Stimulated activated CD4-positive, alpha-beta T cell treated with anti-CD3 and anti-CD28 coated beads, Interleukin-2, amount 100 ng/mL, for 24 hours (primary cell): ENCODE measurements around the gene PDPN.

Experiments used
- DNase-seq, 2 donors: peaks; one replicate each; pipeline ENCODE4 v3.0.0-alpha.2; 2020

Gene PDPN

GRCh38 chr1:13581446-13581845, 2.2 kb upstream of the PDPN start:
- DNase-seq: no peak

GRCh38 chr1:13582713-13583443, 754 bp upstream of the PDPN start:
- DNase-seq: no peak

- no peak for DNase-seq
Observed at GRCh38 chr1:13583966-13584791, 547 bp downstream of the PDPN start.

DNA sequence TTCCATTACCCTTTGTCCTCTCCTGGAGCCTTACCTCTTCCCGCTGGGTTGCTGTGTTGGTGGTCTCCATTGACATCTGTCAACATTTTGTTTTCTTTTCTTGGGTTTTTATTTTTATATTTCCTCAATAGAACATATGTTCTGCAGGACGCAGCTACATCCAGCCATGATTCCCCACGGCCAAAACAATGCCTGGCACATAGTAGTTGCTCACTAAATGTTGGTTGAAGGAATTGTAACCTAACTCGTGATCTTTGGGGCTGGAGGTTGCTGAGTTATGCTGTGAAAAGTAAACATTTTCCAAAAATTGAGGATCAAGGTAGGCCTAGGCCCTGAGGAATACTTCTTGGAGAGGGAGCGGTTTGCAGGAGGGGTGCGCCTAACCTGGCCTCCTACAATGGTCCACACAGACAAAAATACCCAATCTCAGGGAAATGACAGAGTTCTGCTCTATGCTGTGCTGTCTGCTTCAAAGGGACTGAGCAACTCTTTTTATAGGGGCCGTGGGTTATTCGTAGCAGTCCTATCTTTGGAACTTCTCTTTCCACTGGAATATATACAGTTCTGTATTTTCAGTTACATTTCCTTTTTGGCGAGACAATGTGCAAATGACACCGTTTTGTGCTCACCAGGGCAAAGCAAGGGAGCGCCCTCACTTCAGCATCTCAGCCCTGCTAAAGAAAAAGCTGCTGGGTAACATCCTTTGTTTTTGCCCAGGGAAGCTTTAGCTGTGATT, 1.4 kb downstream of the PDPN start:
- DNase-seq: no peak

DNA sequence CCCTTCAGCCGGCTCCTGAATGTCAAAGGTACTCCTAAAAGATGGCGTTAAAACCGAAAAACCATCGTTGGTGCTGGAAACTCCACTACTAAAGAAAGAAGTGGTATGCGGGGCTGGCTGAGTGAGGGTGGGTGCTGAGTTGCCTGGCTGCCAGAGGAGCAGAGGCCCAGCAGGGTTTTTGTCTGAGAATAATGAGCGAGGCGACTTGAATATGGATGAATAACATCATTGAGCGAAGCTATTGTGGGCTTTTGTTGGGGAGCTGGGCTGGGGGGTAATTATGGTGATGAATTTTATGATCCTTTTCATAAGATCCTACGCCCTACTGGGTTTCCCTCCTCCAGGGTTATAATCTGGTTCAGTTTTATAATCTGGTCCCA, 2.0 kb downstream of the PDPN start:
- no peak for DNase-seq

GRCh38 chr1:13586001-13586400, 2.4 kb downstream of the PDPN start:
- DNase-seq: no peak

DNA sequence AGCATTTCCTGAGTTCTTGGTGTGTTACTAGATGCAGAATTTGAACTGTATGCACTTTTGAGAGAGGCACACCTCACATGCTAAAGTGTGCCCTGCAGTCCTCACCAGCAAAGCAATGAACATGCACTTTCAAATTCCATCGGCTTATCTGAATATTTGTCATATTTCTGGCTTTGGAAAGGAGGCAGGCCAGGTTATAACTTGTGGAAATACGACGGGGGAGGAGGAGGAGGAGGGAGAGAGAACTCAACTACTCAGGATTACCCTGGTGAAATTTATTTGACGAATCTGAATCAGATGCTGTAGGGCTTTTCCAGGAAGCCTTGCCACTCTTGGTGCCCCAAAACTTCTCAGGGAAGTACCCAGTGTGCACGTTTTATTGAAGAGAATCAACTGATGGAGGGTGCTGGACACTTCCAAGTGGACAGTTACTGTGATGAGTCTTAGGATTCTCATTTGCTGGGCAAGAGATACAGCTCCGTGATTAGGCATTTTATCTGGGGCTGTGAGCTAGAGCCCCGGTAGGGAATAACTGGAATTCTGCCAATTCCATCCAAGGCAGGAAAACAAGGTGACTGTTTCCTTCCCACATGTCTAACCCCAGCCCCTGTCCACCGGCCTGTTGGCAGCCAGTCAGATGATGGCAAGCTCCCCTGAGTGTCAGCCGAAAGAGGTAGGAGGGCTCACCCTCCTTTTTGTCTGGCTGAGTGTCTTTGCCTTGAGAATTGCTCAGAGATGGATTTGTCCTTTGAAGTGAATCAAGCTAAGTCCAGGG, 3.8 kb downstream of the PDPN start:
- DNase-seq: no peak

DNA sequence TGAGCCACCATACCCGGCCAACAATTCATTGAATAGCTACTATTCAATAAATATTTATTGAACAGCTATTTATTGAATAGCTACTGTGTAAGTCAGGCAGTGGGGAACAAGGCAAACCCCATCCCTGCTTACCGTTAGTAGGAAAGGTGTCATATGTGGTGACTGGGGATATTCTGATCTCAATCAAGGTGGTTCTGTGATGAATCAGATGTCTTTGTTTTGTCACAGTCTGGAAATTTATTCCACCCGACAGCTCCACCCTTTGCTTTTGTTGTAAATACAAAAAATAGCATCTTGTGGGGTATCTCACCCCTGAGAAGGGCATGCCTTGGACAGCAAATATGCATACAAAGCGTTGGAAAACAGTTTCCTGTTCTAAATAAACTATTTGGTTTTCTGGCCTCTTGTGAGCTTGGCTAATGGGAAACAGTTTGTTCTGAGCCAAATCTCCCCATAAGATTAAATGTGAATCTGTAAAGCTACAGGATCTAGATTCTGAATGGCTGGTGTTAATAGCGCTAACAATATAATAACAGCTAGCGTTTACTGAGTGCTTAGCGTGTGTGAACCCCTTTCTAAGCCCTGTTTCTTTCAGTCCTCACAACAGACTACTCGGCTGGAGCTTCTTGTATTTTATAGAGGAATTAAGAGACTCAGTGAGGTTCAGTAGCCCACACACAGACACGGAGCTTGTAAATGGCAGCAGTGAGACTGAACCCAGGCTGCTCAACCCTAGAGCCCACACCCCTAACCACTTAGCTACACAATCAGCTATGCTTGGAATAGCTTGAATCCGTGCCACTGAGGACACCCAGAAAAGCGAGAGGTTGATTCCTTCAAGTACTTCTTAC, 5.5 kb downstream of the PDPN start:
- no peak for DNase-seq

DNA sequence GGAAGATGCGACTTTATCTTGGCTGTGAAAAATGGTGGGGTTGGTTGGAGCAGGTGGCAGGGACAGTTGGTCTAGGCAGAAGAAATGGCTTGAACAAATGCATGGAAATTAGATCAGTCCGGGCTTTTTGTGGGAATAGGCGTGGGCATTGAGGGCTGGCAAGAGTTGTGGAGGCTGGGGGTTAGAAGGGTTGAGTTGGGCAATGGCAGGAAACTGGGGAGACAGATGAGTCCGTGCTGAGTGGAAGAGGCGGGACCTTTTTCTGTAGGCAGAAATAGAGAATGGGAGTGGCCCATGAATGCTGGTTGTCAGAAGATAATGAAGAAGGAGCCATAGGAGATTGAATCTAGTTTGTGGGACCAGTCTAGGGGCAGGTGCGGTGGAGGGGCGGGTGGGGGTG, 6.9 kb downstream of the PDPN start:
- no peak for DNase-seq

GRCh38 chr1:13593511-13594131, 10.0 kb downstream of the PDPN start:
- no peak for DNase-seq

GRCh38 chr1:13595411-13595810, 11.8 kb downstream of the PDPN start:
- no peak for DNase-seq

DNA sequence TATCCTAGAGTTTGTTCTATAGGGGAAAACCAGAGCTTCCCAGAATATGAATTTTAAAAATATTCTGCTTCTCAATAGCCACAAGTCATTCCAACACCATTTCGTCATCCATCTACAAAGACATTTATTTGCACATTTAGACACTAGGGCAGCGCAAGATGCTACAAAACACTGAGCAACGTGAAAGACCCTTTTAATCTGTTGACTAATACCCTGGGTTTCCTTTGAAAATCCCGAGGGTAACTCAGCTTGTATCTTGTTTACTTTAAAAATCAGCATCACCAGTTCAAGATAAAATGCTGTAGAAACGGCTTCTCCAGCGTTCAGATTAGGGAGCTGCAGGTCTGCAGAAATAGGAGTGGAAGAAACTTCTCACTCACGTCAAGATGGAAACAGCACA, 13.5 kb downstream of the PDPN start:
- DNase-seq: no peak

GRCh38 chr1:13600762-13601453, 17.3 kb downstream of the PDPN start:
- DNase-seq: no peak

DNA sequence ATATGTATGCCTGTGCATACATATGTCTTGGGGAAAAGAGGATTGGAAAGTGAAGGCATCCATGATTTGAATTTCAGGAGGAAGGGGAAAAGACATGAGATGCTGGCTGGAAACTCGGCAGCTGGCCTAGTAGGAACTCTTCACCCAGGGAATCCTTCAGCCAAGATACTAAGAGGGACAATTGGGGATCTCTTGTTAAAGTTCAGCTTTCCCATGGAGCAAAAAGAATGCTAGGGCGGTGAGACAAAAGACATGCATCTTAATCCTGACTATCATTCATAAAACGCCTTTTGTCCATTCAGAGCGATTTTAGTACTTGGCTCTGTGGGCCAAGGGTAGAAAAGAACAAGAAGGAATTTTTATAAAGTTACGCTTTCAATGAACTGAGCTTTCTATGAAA, 20.5 kb downstream of the PDPN start:
- no peak for DNase-seq

DNA sequence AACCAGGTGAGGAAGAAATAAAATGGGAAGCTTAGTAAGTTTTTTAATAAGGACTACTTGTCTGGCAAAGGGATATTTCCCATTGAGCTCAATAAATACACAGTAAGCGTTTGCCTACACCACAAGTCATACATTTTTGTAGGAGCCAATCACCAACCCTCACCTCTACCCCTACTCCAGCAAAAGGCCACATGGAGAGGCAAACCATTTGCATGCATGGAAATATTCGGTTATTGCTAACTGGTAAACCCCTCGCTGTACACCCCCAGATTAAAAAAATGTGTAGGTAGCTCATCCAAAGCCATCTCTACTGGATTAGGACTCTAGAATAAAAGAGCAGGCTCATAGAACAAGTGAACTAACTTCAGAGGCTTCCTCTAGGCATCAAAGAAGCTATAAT, 21.1 kb downstream of the PDPN start:
- DNase-seq: no peak

GRCh38 chr1:13605159-13605558, 21.5 kb downstream of the PDPN start:
- DNase-seq: no peak

DNA sequence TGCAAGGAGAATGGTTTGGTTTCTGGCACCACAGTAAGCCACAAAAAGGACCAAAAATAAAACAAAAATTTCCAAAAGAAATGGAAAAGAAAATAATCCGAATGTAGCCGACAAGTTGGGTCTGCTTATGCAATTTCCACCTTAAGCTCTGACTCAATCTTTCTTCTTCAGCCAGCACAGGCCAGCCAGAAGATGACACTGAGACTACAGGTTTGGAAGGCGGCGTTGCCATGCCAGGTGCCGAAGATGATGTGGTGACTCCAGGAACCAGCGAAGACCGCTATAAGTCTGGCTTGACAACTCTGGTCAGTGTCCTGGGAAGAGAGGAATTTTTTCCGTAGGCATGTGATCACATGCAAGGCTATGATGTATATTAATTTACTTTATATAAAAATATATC, 23.4 kb downstream of the PDPN start:
- DNase-seq: no peak

GRCh38 chr1:13616234-13616633, 32.6 kb downstream of the PDPN start:
- DNase-seq: no peak

GRCh38 chr1:13617108-13617507, 33.5 kb downstream of the PDPN start:
- DNase-seq: no peak

DNA sequence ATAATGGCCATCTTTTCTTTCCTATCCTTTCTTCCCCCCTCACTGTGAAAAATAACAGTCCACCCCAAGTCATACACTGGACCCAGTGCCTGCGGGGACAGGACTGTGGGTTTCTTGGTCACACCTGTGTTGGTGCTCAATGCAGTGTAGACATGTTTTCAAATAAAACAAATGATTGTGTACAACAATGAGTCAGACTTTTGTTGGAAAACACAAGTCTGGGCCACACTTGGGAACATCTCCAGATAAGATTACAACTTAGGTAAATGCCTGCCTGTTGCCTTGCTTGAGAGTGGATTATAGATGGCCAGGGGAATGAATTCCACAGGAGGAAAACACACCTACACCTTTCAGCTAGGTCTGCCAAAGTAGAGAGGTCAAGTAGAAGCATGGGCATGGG, 34.1 kb downstream of the PDPN start:
- no peak for DNase-seq

GRCh38 chr1:13618483-13618882, 34.9 kb downstream of the PDPN start:
- no peak for DNase-seq
